ENCODE data around the gene MACROH2A1.

GRCh38 chr5:135423846-135424168, 24.8 kb upstream of the MACROH2A1 start:
- TF ChIP-seq CTCF (conservative IDR thresholded peaks at IDR 0.05) (no peak), ZFX (IDR thresholded peaks at IDR 0.05) (no peak)
